NCI-H1436 treated with DMSO at 0.1 percent for 48 hours (cell line): ENCODE measurements around the gene ENG.
"Not testable (repeated sequence)": the region's sequence is repeated elsewhere in the genome, so short reads cannot be mapped to it uniquely, and the experiment has no call there.

Source experiments
- DNase-seq: peaks from one replicate; lab custom pipeline; 2025; lab: John Stamatoyannopoulos, UW

The ENG gene

DNA sequence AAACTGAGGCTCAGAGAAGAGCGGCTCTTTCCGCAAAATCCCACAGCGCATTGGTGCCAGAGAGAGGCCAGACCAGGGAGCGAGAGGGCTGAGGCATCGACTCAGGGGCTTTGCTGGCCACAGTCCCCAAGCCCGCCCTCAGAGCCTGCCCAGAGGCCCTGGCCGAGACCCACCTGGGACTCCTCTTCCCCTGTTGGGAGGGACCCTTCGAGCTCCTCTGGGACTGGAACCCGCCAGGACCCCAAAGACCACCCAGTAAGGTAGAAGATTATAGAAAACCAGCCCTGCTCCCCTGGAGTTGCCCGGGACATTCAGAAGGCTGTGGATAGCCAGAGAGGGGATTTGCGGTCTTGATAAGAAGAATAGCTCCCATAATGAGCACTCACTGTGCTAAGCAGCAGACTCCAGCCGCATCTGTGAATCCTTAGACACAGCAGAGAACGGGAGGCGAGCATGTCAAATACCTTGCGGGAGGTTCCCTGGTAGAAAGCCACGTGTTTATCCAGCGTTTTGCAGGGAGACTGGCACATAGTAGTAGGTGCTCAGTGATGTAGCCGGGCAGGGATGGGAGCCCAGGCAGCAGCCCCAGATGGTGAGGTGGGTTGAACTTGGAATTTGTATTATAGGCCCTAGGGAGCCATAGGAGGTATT is 23.7 kb upstream of the ENG start:
- DNase-seq = no peak

DNA sequence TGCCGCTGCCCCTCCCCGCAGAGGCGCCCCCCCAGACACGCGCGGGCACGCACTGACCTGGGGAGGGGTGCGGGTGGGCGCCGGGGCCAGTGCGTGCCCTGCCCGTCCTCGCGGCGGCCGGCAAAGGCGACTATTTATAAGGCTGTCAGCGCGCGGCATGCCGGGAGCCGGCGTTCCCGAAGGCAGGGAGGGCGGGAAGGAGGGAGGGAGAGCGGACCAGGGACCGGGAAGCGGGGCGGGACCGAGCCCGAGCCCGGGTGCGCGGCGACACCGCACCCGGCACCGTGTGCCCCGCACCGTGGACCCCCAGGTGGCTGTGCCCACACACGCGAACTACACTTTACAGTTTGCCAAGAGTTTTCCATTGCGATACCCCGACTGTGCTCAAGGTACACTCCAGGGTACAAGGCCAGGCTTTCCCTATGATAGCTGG is 23.1 kb upstream of the ENG start, which contains the start of gene AK1:
AK1 (minus strand) TSS at position 110 of the 433 bp plus-strand sequence. CDS start 3,058 bp downstream, outside the sequence.
- DNase-seq = no peak

DNA sequence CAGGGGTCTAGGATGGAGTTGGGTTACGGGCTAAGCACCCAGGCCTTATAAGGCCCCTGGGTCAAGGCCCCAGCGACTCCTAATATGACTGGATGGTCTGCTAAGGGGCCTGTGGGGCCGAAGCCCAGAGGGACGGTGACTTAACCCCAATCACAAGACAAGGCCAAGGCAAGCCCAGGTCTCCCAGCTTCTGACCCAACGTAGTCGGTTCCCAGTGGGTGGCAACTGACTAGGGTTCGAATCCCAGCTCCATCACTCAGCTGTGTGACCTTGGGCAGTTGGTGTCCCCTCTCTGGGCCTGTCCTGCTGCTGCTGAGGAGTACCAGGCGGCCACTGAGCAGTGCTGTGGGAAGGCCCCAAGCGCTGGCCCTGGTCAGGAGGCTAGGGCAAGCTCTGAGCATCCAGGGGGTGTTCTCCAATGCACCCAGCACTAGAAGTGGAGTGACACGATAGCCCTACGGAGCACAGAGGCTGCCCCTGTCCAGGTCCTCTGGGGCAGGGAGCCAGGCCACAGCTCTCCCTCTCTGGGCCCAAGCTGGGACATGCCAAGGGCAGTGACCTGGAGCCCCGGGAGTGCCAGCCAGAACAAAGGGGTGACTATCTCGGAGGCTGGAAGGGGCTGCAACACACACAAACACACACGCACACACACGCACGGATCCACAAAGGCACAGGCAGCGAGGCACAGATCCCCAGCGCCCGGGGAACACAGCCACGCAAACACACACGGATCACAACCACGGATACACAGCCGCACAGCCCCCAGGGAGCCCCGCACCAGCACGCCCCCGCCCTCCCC is 22.5 kb upstream of the ENG start:
- DNase-seq = no peak

DNA sequence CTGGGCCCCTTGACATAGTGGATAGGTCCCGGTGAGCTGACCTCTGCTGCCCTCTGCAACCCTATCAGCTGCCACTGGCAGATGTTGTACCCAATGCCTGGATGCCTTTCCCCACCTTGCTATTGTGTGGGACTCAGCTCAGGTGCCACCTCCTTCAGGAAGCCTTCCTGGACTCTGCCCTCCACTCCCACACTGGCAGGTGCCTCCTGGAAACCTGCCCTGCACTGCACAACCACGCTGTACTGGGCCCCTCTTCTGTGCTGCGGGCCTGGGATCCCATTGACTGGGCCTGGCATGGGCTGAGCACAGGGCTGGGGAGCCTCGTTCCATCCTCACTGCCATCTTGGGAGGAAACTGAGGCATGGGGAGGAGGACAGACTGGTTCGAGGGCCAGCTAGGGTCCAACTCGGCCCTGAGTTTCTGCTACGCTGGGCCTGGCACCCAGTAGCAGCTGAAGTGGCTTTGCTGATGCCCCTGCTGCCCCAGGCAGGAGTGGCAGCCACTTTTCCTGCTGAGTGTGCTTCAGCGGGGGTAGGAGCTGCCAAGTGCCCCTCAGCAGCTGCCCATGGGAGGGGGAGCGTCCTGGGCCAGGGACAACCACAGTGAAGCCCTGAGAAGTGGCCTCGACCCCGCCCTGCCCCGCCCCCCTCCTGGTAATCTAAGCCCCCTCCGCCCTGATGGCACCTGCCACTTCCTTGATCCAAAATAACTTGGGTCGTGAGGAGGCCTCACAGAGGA is 21.7 kb upstream of the ENG start:
- no peak for DNase-seq

DNA sequence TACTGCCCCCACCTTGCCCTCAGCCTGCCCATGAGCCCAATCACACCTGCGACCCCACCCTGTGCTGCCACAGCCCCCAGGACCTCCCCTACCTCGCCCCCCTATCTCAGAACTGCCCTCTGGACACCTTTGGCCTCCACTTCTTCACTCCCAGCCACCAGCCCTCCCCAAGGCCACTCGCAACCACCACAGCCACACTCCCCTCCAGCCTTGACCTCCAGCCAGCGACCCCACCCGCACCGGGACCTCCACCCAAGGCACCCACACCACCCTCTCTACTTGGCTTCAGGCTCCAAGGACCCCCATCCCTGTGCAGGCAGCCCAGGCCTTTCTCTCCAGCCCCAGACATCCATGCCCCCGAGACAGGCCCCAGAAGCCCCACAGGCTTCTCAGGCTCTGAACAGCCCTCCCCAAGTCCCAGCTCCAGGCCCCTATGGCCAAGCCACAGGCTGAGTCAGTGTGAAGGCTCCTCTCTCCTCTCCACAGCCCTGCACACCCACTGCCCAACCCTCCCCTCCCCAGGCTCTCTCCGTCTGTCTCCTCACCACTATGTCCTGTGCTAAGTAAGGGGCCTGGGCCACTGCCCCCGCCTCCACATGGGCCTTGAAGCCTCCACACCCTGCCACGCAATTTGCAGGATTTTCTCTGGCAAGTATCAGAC is 21.0 kb upstream of the ENG start:
- no peak for DNase-seq

DNA sequence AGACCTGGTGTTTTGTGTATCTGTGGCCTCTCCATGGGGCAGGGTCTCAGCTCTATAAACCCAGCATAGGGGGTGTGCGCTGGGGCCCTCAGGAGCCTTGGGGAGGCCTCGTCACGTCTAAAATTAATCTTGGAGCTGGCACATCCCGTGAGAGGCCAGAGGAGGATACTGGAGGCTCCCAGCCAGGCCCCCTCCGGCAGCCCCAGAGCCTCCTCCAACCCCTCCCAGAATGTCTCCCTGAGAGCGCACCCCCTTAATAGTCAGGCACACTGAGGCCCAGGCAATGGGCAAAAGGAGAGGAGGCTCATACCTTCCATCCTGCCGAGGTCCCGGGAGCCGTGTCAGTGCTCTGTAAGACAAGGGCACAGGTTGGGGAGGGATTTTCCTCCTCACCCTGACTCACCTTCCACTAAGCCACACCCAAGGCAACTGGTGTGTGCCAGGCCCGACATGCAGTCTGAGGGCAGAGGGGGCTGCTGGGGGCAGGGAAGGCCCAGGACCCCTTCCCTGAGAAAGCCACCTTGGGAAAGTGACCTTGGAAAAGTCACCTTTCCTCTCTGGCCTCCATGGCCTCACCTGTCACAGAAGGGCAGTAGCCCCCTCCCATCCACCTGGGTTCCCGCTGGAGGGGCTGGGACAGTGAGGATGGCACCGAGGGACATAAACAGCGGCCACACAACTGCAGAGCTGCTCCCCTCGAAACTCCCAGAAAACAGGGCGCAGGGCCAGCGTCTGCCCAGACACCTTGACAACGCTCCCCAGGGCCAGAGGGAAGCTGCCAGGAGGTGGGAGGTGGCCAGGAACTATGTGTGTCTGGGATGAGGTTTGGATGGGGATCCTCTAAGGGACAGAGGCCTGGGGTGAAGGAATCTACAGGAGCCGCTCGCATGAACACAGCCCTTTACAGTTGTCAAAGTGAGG is 20.1 kb upstream of the ENG start:
- DNase-seq = no peak

DNA sequence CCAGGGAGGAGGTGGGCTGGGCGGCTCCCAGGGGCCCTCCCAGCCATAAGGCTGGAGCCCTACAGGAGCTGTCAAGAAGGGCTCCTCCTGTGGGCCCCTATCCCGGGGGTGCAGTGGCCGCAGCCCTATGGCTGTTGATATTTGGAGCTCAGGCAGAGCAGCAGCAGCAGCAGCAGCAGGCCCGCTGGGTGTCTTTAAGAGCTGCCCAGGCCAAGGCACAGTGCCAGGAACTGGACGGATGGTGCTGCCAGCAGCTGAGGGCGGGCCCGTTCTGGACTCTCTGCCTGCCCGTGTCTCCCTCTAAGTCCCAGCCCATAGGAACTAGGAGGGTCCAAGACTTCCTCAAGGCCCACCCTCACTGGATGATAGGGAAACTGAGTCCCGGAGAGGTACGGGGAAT is 19.4 kb upstream of the ENG start:
- DNase-seq = no peak

DNA sequence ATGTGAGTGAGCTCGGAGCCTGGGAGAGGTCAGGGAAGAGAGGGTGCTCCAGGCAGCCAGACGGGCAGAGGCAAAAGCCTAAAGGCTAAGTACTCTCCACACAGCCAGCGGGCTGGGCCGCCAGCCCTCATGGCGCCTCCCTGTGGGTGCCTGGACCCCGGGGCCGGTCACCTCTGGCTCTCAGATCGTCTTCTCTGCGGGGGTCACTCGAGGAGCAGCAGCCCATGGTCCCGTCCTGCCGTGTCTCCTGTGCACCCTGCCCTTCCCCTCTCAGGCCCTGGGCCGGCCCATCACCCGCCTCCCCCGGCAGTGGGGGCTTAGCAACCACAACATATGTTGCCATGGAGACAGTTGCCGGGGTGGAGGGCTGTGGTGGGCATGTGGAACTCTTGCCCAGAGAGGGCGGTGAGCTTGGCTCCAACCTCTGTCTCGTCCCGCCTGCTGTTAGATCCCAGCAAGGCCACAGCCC is 18.8 kb upstream of the ENG start:
- no peak for DNase-seq

DNA sequence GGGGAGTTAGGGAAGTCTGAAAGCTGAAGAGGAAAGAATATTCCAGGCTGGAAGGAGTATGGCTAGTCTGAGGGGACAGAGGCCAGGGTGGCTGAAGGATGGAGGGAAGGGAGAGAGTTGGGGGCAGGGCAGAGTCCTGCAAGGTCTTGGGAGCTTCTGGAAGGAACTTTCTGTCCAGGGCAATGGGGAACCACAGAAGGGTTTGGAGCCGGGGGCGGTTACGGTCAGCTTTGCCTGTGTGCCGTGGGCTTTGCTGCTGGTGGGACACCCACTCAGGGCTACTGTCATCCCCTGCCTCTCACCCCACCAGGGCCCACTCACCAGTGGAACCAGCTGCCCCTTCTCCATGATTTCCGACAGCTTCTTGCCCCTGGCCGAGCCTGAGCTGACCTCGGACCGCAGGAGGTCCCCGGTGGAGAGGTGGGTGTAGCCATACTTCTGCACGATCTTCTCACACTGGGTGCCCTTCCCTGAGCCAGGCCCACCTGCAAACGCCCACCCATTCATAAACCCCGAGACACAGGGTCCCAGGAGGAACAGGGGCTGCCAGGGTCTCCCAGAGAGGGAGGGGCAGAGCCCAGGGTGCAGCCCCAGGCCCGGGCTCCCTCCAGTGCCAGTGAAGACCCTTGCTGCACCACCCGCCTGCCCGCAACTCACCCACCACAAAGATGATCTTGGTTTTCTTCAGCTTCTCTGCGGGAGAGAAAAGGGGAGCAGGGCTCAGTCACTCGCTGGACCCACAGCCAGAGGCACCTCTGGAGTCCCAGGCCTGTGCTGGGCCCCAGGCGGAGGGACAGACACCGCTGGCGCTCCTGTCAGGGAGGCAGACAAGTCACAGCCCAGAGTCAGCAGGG is 18.1 kb upstream of the ENG start:
- no peak for DNase-seq

DNA sequence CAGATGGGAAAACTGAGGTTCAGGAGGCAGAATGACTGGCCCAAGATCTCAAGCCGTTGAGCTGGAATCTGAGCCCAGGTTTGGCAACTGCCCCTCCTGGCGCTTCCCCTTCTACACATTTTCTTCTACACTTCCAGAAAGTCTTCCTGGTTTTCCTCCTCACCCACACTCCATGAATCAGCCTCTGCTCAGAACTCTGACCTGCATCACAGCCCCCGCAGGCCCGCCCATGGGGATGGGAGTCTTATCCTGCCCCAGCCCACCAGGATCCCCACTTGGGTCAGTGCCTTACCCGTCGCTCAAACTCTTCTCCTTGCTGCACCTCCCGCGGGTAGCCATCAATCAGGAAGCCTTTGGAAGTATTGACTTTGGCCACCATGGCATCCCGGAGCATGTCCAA is 17.1 kb upstream of the ENG start:
- no peak for DNase-seq

DNA sequence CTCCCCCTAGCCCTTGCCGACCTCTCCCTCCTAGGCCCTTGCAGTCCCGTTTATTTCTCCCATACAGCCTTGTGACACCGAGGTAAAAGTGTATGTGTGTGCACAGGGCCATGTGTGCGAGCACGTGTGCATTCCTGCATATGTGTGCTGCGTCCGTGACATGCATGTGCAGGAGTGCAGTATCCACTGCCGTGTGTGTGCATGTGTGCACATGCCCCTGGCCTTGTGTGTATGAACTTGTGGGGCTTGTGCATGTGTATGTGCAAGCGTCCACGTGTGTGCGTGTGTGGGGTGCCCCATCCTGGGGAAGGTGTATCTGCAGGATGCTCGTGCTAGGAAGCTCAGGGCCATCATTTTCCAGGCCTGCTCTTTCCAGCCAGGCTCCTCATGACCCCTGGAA is 16.4 kb upstream of the ENG start:
- no peak for DNase-seq

DNA sequence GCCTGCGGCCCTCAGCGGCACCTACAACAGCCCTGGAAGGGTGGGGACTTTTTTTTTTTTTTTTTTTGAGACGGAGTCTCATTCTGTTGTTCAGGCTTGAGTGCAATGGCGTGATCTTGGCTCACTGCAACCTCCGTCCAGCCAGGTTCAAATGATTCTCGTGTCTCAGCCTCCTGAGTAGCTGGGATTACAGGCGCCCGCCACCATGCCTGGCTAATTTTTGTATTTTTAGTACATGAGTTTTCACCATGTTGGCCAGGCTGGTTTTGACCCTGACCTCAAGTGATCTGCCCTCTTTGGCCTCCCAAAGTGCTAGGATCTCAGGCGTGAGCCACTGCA is 15.7 kb upstream of the ENG start:
- DNase-seq = not testable (repeated sequence)

DNA sequence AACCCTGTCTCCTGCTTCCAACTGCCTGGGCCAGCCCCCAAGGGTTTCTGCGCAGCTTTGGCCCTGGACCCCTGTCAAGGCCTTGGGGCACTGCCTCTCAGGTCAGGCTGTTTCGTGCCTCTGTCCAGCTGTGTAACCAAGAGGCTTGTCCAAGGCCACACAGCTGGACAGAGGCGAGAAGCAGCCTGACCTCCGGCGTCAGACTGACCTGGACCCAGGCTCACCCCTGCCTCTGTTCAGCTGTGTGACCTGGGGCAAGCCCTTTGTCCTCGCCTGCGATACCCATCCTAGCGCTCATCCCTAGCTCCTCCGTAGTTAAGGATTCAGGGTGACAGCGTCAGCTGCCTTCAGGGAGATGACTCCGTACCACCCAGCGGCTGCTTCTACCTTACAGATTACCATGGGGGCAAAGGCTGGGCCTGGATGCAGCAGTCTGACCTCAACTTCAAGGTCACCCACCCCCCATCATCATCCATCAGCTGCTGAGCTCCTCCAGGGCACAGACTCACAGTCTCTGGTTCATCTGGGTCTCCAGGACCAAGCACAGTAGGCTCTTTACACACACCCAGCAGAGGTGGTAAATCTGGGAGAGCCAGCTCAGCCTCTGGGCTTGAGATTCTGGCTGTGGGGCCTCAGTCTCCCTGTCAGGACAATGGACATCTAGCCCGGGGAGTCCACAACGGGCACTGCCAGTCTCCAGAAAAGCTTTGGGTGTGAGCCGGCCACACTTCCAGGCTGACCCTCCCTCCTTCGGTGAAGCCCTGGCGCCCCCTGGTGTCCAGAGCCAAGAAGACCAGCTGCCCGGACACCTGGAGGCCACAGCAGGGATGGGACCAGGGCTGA is 15.1 kb upstream of the ENG start:
- DNase-seq = no peak

DNA sequence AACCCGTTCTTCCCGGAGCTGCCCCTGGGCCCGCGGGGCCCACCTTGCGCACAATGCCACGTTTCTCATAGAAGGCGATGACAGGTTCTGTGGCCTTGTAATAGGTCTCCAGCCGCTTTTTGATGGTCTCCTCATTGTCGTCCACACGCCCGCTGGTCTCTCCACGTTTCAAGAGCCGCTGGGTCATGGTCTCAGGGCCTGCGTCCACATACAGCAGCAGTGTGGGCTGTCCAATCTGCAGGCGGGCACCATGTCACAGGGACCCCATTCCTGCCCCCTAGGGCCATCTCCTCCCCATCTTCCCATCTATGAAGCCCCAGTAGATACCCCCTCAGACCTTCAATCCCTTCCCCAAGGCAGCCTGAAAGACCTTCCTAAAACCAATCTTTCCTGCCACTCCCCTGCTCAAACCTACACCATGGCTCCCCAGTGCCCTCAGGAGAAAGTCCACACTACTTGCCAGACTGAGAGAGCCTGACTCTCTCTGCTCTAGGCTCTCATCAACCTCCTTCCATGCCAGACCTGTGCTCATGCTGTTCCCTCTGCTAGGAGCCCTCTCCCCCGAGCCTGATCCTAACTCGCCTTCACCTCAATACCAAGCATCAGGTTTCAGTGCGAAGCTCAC is 13.9 kb upstream of the ENG start:
- DNase-seq = no peak

DNA sequence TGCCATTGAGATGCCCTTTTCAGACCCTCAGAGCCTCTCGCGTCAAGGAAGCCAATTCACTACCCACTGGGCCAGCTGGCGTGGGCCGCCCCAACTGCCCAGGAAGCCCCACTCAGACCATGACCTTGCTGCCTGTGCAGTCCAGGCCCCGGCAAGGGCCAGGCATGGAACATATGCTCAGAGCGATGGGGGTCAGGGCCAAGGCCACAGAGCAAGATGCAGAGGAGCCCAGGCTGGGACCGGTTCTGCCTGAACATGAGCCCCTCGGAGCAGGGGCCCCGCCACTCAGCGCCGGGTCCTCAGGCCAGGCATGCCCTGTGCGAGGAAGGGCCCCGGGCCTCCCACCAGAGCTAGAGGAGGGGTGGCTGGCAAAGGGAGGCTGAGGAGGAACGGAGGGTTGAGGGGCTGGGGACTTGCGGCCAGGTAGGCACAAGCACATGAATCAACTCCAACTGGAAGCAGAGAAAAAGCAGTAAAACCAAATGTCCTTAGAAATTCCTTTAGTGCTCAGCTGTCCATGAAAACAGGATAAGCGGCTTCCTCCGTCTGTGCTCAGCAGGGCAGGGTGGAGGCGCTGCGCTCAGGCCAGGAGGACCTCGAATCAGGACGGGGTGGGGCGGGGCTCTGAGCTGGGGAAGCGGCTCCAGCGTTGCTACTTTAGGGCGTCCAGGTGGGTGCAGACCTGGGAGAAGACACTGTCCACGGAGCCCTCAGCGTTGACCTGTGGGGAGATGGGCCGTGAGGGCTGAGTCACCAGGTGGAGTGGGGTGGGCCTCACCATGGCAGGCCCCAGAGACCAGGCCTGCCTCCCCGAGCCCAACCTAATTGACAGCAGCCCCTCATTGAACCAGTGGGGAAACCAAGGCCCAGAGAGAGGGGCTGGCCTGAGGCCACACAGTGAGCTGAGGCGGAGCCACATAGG is 13.2 kb upstream of the ENG start:
- DNase-seq = no peak

DNA sequence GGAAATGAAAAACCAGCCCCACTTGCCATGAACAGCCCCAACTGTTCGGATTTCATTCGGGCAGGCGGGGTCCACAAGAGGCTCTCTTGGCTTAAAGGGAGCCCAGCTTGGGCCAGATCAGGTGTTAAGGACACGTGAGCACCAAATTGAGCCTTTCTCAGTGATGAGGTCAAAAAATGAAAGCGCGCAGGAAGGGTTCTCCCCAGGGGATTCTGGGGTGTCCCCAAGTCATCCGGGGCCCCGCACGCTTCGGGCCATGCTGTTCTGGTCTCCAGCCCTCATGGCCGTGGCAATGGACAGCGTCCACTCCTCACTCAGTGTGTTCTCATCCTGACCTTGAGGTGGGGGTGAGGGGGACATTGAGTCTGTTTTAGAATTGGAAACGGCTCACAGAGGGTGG is 12.1 kb upstream of the ENG start:
- DNase-seq = no peak

DNA sequence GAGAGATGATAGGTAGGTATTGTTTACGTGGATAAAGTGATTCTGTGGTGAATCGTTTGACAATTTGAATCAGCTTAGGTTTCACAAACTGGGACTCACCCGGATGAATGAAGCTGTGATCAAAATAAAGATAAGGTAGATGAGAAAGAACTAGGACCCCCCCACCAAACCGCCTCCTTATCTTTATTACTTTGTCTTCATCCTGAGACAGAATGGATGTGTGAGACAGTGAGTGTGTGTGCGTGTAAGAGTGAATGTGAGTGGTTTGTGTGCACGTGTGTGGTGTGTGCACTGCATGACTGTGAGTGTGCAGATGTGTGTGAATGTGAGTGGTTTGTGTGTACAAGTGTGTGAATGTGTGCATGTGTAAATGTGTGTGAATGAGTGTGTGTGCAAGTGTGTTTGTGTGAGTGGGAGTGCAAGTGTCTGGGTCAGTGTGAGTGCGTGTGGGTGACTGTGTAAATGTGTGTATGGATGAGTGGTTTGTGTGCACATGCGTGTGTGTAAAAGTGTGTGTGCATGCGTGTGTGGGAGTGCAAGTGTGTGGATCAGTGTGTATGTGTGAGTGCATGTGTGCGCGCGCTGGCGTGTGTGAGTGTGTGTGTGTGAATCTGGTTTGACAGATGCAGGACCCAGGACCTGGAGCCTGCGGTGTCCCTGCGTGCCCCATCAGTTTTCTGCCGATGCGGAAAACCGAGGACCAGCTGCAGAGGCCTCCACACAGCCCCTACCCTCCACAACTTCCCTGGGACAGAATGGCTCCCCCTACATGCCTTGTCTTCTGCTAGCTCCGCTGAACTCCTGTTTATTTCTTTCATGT is 11.4 kb upstream of the ENG start:
- DNase-seq = no peak
